Measurements from ENCODE around the gene ZDHHC18. TPM values are rescaled to one million over a fixed set of nuclear protein-coding genes. Genes with fewer than 3 reads are reported as not detected.

ZDHHC18 gene, protein sequence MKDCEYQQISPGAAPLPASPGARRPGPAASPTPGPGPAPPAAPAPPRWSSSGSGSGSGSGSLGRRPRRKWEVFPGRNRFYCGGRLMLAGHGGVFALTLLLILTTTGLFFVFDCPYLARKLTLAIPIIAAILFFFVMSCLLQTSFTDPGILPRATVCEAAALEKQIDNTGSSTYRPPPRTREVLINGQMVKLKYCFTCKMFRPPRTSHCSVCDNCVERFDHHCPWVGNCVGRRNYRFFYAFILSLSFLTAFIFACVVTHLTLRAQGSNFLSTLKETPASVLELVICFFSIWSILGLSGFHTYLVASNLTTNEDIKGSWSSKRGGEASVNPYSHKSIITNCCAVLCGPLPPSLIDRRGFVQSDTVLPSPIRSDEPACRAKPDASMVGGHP
- total RNA-seq, result 13.8 and 19.3 TPM in 2 replicates

DNA sequence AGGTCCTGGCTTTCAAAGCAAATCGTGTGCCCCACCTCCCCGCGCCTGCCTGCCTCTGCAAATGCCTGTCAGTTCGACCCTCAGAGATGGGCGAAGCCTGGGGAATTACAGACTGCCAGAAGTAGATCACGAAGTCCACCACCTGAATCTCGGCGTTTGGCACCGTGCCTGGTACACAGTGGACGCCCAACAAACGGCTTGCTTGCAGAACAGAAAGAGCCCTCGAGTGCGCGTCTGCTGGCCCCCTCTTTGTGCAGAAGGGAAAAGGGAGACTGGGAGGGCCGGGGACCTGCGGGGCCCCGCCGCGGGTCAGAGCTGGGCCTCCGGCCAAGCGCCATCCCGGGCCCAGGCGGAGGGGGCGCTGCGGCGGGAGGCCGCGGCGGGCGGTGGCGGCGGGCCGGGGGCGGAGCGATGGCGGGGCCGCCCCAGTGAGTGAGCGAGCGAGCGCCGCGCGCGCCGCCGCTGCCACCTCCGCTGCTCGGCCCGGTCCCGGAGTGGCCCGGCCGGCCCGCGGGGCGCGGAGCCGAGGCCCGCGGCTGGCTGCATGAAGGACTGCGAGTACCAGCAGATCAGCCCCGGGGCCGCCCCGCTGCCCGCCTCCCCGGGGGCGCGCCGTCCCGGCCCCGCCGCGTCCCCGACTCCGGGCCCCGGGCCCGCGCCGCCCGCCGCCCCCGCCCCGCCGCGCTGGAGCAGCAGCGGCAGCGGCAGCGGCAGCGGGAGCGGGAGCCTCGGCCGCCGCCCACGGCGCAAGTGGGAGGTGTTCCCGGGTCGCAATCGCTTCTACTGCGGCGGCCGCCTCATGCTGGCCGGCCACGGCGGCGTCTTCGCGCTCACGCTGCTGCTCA lies at the start of gene ZDHHC18:
Gene ZDHHC18 (plus strand): TSS at position 428 of the 845 bp plus-strand sequence. CDS start 117 bp downstream, at position 545.

DNA sequence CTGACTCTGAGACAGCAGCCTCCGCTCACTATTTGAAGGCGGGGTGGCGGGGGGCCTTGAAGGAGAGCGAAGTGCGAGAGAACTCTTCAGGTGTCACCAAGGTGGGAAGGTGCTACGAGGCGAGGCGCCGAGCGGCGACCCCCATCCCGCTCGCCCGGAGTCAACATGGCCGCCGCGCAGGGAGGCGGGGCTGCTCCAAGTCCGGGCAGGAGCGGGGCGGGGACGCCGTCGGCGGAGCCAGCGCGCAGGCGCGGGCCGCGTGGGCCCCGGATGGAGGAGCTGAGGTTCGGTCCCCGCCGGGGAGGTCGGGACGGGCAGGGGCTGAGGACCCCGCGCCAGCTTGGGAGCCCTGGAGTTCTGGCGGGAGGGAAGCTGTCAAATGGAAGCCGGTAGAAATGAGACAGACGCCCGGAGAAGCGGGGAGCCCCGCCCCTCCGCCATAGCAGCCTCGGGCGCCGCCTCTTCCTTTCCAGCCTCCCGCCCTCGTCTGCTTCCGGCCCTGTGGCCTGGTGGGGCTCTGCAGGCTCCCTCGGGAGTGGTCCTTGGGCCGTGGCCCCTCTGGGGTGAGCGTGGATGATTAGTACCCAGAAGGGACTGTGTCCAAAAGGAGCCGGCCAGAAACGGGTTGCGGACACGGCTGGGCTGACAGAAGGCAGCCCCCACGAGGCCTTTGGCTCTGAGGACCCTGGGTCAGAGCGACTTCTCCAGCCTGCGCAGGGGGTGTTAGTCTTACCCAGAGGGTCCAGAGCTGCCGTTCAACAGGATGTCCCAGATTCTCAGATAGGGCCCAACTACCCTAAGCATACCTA lies 38.6 kb upstream of the ZDHHC18 start, which contains the start of gene PIGV:
Gene PIGV (plus strand): TSS at position 245 of the 809 bp plus-strand sequence. CDS start 2,866 bp downstream, outside the sequence.

DNA sequence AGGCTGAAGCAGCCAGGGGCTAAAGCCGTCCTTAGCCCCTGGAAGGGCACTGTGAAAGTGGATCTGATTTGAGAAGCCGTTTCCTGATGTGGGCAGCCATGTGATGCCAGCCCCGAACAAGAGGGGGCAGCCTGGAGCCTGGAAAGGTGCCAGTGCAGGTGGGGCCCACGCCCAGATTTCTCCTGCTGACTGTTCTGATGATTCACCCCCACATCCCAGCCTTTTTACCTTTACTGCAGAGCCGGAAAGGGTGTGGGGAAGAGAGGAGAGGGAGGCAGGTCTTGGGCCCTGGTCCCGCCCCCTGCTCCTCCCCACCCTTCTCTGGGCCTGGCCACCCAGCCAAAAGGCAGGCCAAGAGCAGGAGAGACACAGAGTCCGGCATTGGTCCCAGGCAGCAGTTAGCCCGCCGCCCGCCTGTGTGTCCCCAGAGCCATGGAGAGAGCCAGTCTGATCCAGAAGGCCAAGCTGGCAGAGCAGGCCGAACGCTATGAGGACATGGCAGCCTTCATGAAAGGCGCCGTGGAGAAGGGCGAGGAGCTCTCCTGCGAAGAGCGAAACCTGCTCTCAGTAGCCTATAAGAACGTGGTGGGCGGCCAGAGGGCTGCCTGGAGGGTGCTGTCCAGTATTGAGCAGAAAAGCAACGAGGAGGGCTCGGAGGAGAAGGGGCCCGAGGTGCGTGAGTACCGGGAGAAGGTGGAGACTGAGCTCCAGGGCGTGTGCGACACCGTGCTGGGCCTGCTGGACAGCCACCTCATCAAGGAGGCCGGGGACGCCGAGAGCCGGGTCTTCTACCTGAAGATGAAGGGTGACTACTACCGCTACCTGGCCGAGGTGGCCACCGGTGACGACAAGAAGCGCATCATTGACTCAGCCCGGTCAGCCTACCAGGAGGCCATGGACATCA lies 36.5 kb downstream of the ZDHHC18 start, which contains the start of gene SFN:
Gene SFN (plus strand): TSS at position 369 of the 904 bp plus-strand sequence. CDS start 64 bp downstream, at position 433.

DNA sequence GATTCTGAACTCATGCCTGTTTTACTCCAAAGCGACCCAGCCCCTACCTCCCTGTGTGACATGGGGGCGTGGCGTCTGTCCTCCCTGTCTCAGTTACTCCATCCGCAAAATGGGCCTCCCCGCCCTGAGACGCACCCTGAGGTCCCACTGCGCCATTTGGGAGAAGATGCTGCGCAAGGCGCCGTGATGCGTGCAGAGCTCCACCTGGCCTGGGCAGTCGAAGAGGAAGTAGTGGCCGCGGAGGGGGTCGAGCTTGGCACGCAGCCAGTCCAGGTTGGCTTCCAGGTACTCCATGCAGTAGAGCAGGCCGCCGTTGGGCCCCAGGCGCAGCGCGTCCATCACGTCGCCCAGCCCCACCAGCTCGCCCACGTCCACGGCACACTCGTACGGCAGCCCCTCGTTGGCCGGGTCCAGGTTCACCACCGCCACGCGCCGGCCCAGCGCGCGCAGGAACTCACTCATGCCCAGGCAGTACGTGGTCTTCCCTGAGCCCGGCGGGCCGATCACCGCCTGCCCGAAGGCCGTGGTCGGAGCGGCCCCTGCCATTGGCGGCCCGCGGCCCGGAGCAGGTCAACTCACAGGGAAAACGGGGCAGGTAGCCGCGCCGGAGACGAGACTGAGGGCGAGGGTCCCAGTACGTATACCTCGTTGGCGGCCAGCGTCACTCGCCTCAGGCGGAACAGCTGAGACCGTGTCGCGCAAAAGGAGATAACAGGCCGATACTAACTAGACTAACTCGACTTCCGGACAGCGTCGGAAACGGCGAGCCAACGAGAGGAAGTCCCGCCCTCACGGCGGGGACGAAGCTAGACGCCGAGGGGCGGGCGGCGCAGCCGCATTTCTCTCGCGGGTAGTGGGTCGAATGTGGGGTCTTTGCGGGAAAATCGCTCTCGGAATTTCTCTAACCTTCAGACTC lies 63.3 kb downstream of the ZDHHC18 start, which contains the start of gene GPN2:
Gene GPN2 (minus strand): TSS at position 733 of the 916 bp plus-strand sequence. CDS start 187 bp downstream, at position 546.

DNA sequence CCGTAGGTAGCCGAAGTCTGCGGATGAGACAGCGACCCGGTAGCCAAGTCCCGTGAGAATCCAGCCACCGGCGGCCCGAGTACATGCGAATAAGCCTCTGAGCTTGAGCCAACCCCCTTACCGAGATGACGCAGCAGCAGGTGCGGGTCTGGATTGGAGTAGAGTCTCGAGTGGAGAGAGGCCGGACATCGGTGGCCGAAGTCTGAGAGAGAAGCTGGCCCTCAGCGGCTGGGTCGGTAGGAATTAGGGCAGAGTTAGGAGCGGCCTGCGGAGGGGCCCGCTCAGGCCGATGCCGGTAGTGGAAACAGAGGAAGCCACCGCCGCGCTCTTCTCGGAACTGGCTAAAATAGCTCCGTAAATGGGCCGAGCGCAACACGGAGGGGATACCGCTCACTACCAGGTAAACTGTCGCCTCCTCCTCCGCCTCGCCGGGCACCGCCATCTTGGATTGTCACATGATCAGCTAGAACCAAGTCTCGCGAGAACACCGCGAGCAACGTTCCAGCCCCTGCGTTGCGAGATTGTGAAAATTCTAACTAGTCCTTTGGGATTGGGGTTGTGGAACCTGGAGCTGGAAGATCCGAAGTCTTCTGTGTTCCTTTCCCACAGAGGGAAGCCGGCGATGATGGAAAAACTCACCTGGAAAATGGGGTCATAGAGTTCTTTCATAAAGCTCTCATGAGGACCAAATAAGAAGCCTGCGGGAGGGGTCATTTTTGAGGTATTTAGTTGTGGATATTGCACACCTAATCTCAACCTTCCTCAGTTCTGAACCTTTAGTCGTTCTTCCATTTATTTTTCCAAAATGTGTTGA lies 73.7 kb downstream of the ZDHHC18 start, which contains the start of gene GPATCH3:
Gene GPATCH3 (minus strand): TSS at position 467 of the 814 bp plus-strand sequence. CDS start 25 bp downstream, at position 442.

Other genes starting within 250 kb of the ZDHHC18 start
- gene ARID1A, start 130.7 kb upstream of the ZDHHC18 start, total RNA-seq, result 24.8 and 25.0 TPM in 2 replicates
- 4.8 and 8.4 TPM in 2 replicates for gene PIGV, start 38.7 kb upstream of the ZDHHC18 start, total RNA-seq
- 0.20 and 0.80 TPM in 2 replicates for gene SFN, start 36.5 kb downstream of the ZDHHC18 start, total RNA-seq
- 4.5 and 10.2 TPM in 2 replicates for gene GPN2, start 63.6 kb downstream of the ZDHHC18 start, total RNA-seq
- 8.3 and 10.3 TPM in 2 replicates for gene GPATCH3, start 73.8 kb downstream of the ZDHHC18 start, total RNA-seq
- gene NR0B2, start 87.3 kb downstream of the ZDHHC18 start, total RNA-seq, result not detected in 2 replicates
- gene NUDC, start 95.1 kb downstream of the ZDHHC18 start, total RNA-seq, result 99.9 and 108 TPM in 2 replicates
- gene KDF1, start 133.8 kb downstream of the ZDHHC18 start, total RNA-seq, result not detected in 2 replicates
- 230 and 265 TPM in 2 replicates for gene TRNP1, start 167.0 kb downstream of the ZDHHC18 start, total RNA-seq
- gene TENT5B, start 186.2 kb downstream of the ZDHHC18 start, total RNA-seq, result 3.0 and 3.7 TPM in 2 replicates